NCI-H82 (cell line): Measurements from ENCODE around the gene ATP5F1B.
"Not testable (repeated sequence)": the region's sequence is repeated elsewhere in the genome, so short reads cannot be mapped to it uniquely, and the experiment has no call there.

Source experiments
- DNase-seq: peaks from one replicate; lab custom pipeline; 2025; lab: John Stamatoyannopoulos, UW

The ATP5F1B gene

DNA sequence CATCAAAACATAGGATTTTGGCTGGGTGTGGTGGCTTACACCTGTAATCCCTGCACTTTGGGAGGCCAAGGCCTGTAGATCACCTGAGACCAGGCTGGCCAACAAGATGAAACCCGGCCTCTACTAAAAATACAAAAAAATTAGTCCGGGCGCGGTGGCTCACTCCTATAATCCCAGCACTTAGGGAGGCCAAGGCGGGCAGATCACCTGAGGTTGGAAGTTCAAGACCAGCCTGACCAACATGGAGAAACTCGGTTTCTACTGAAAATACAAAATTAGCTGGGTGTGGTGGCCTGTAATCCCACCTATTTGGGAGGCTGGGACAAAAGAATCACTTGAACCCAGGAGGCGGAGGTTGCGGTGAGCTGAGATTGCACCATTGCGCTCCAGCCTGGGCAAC is 2.2 kb upstream of the ATP5F1B start:
- not testable (repeated sequence) for DNase-seq

DNA sequence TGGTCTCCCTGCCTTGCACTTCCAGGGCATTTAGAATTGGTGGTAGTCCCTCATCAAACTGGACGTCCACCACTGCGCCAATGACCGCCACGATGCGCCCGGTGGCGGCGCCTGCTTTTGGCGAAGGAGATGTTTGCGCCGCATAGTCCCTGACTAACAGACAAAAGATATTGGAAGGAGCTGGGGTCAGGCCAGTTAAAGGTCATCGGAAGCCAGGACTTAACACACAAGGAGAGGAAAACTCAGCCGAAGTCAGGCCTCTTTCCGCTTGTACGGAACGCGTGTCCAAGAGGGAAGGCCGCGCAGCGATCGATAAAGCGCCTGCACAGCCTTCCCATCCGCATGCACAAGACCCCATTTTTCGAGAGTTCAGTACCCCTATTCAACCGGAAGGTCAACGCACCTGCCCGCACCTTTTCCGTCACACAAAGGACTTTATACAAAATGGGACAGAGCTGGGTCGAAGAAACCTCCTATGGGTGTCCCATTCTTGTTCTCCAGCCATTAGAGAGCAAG is 525 bp downstream of the ATP5F1B start:
- DNase-seq = peak; percentile 46

DNA sequence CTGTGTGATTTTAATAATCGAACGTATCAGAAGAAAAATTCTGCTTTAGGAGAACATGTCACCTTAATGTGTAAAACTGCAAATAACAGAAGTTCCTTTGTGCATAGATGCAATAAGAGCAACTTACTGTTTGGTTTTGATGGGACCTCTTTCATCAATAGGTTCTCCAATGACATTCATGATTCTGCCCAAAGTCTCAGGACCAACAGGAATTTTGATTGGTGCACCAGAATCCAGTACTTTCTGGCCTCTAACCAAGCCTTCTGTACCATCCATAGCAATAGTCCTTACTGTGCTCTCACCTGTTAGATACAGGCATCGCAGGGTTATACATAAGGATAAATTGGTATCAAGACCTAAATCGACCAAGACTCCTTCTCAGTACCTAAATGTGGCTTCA is 1.1 kb downstream of the ATP5F1B start:
- no peak for DNase-seq

DNA sequence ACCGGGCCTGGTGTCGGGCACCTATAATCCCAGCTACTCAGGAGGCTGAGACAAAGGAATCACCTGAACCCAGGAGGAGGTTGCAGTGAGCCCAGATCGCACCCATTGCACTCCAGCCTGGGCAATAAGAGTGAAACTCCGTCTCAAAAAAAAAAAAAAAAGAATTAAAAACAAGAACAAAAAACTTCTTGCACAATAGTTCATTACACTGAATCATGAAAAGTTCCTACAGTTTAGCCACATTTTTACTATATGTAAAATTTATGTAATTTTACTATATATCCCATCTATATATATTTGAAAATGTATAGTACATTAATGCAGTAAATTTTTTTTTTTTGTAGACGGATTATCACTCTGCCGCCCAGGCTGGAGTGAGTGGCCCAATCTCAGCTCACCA is 4.6 kb downstream of the ATP5F1B start:
- DNase-seq = no peak

DNA sequence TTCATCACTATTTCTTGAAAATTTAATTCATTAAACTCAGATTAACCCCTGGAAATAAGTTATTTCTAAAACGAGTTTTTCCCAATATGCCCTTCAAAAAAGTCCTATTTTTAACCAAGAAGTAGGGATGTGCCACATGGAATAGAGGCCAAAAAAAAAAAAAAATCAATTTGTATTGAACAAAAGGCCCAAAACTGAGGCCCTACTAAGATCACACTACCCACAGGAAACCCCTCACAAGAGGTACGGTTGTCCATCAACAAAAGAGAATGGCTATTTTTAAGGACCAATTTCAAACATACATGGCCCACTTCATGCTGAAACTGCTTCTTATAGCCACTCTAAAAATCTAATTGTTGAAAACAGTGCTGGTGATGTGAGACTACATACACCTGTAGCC is 8.2 kb downstream of the ATP5F1B start:
- DNase-seq = no peak

GRCh38 chr12:56636675-56637540 is 8.9 kb downstream of the ATP5F1B start:
- DNase-seq = peak; percentile 100

- DNase-seq = peak; percentile 95
Measured at GRCh38 chr12:56635806-56636674, 9.7 kb downstream of the ATP5F1B start.

GRCh38 chr12:56634837-56635791 is 10.7 kb downstream of the ATP5F1B start:
- peak; percentile 95 for DNase-seq

GRCh38 chr12:56634242-56634836 is 11.4 kb downstream of the ATP5F1B start:
- DNase-seq = peak; percentile 93

DNA sequence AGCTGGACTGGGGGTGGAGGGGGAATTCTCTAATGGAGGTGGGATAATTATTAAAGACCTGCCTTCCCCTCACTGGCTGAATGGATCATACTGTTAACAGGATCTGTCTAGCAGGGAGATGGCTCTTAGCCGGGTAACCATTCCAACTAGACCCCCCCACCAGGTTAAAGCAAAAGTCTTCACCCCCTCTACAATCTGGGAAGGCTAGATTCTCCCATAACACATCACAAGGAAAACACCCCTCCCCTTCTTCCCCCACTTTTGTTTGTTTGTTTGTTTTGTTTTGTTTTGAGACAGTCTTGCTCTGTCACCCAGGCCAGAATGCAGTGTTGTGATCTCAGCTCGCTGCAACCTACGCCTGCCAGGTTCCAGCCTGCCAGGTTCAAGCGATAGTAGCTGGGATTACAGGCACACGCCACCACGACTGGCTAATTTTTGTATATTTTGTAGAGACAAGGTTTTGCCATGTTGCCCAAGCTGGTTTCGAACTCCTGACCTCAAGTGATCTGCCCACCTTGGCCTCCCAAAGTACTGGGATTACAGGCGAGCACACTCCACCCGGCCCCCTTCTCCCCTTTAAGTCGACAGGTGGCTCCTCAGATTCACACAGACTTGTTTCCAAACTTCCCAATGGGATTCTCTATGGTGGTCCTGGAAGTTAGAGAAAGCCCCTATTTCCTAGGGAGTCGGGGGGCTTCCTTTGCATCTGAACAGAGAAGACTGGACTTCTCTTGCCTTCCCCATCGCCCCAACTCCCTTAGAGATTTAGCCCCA is 12.1 kb downstream of the ATP5F1B start:
- DNase-seq = peak; percentile 92

DNA sequence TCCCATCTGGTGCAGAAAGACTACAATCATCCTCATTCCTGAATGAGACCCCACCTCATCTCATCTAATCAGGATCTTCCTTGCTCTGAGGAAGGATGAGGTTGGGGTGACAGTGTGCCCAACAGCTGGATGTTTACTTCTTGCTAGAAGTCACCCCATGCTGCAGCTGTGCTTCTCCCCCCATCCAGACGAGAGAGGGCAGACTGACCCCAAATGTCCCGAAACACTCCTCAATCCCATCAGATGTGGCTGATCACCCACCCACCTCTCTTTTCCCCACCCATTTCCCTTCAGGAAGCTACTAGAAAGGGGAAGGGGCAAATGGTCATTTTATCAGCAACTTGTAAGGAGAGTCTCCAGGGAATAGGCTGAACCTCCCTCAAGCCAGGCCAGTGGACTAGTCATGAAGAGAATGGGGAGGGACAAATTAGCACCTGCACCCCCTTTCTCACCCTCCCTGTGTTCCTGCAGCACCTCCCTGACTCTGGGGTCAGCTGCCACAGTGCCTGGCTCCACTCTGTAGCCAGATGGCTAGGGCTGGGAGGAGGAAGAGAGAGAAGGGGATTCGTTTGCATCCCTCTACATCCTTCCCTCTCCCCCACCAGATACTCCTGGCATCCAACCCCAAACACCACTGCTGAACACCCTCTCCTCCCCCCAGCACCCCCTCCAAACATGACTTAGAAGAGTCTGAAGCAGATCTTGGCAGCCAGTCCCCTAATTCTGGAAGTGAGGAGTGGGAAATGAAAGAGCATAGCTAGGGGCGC is 12.9 kb downstream of the ATP5F1B start:
- peak; percentile 92 for DNase-seq

- peak; percentile 98 for DNase-seq
Measured at GRCh38 chr12:56631790-56632700, 13.7 kb downstream of the ATP5F1B start.

DNA sequence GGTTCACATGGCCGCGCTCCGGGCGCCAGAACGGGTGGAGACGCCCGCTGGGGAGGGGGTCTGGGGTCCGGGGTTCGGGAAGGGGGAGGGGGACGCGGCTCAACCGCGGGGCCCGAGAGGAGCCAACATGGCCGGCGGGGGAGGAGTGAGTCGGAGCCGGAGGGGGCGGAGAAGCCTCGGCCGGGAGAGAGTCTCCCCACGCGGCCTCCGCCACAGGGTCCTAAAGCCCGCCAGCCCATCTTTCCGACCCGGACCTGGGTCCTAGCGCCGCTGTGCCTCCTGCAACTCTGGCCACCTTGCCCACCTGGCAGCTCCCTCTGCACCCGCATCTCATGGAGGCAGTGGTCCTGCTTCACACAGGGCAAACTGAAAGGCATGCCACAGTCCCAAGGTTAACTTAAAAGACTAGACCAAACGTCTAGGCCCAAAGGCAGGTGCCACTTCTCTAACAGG is 15.6 kb downstream of the ATP5F1B start, which contains the start of gene BAZ2A:
TSS of gene BAZ2A (minus strand) at position 147 of the 453 bp plus-strand sequence. CDS start 12,796 bp downstream, outside the sequence.
- peak; percentile 94 for DNase-seq

- peak; percentile 58 for DNase-seq
Measured at GRCh38 chr12:56629459-56630179, 16.2 kb downstream of the ATP5F1B start.

GRCh38 chr12:56628671-56629458 is 16.9 kb downstream of the ATP5F1B start:
- peak; percentile 81 for DNase-seq

GRCh38 chr12:56626701-56627100 is 19.1 kb downstream of the ATP5F1B start:
- DNase-seq = no peak

- DNase-seq = peak; percentile 33
Measured at GRCh38 chr12:56622535-56622934, 23.2 kb downstream of the ATP5F1B start.
